WI38 (cell line): ENCODE measurements around the gene DNAH10.

Source experiments
- H3K4me3 ChIP-seq: 2 replicates; pipeline ENCODE4 v1.5.1; 2011; ENCODE audit warnings: low read depth, mild to moderate bottlenecking, control low read depth, low read length
- CTCF ChIP-seq: IDR thresholded peaks from 2 replicates; pipeline ENCODE4 v1.5.1; 2012; ENCODE audit warnings: low read depth, mild to moderate bottlenecking, control low read depth, low read length

The DNAH10 gene

GRCh38 chr12:123895451-123895850, 133.3 kb downstream of the DNAH10 start:
- TF ChIP-seq CTCF: no peak
- no peak overlapping the region for H3K4me3 ChIP-seq

- no peak for TF ChIP-seq CTCF
- H3K4me3 ChIP-seq: peak overlapping the region; percentile 37
Observed at GRCh38 chr12:123896767-123897166, 134.7 kb downstream of the DNAH10 start.

GRCh38 chr12:123897221-123897620, 135.1 kb downstream of the DNAH10 start:
- H3K4me3 ChIP-seq: peak overlapping the region; percentile 37
- TF ChIP-seq CTCF: no peak

- no peak for TF ChIP-seq CTCF
- no peak overlapping the region for H3K4me3 ChIP-seq
Observed at GRCh38 chr12:123898673-123899072, 136.6 kb downstream of the DNAH10 start.

- no peak for TF ChIP-seq CTCF
- H3K4me3 ChIP-seq: no peak overlapping the region
Observed at GRCh38 chr12:123899368-123899767, 137.3 kb downstream of the DNAH10 start.

- no peak for TF ChIP-seq CTCF
Observed at GRCh38 chr12:123900871-123901376, 138.8 kb downstream of the DNAH10 start.

GRCh38 chr12:123902821-123903220, 140.7 kb downstream of the DNAH10 start:
- H3K4me3 ChIP-seq: no peak overlapping the region

More at GRCh38 chr12:123900871-123901376, 138.8 kb downstream of the DNAH10 start:
- H3K4me3 ChIP-seq: no peak overlapping the region

More at GRCh38 chr12:123902821-123903220, 140.7 kb downstream of the DNAH10 start:
- no peak for TF ChIP-seq CTCF
